ENCODE results near the gene TM7SF2.
A peak's percentile ranks its signal among the peaks of the same experiment; 100 is the strongest.

The TM7SF2 gene

GRCh38 chr11:65090628-65091027 is 21.0 kb upstream of the TM7SF2 start:
- no peak for DNase-seq

- DNase-seq: no peak
Observed at GRCh38 chr11:65095427-65095826, 16.2 kb upstream of the TM7SF2 start.

GRCh38 chr11:65095974-65096806 is 15.5 kb upstream of the TM7SF2 start, which contains the start of gene VPS51:
VPS51 (plus strand) TSS chr11:65096214; CDS start chr11:65096251, 37 bp downstream.
- DNase-seq: peak; percentile 89

GRCh38 chr11:65096926-65097325 is 14.7 kb upstream of the TM7SF2 start:
- DNase-seq: no peak

GRCh38 chr11:65100674-65101350 is 10.9 kb upstream of the TM7SF2 start:
- DNase-seq: no peak

GRCh38 chr11:65102142-65103095 is 9.3 kb upstream of the TM7SF2 start:
- DNase-seq: no peak

- no peak for DNase-seq
Observed at GRCh38 chr11:65103476-65103875, 8.2 kb upstream of the TM7SF2 start.

- DNase-seq: no peak
Observed at GRCh38 chr11:65104628-65105027, 7.0 kb upstream of the TM7SF2 start.

- no peak for DNase-seq
Observed at GRCh38 chr11:65107078-65107477, 4.6 kb upstream of the TM7SF2 start.

- DNase-seq: no peak
Observed at GRCh38 chr11:65107751-65108468, 3.8 kb upstream of the TM7SF2 start.

- DNase-seq: no peak
Observed at GRCh38 chr11:65108469-65109123, 3.1 kb upstream of the TM7SF2 start.

- DNase-seq: no peak
Observed at GRCh38 chr11:65109231-65110198, 2.2 kb upstream of the TM7SF2 start.

GRCh38 chr11:65110354-65110861 is 1.3 kb upstream of the TM7SF2 start:
- DNase-seq: peak; percentile 84

- no peak for DNase-seq
Observed at GRCh38 chr11:65111159-65111743, 421 bp upstream of the TM7SF2 start.

GRCh38 chr11:65112546-65113360 is 1.1 kb downstream of the TM7SF2 start:
- DNase-seq: peak; percentile 41

- peak; percentile 26 for DNase-seq
Observed at GRCh38 chr11:65113361-65113756, 1.7 kb downstream of the TM7SF2 start.

GRCh38 chr11:65113839-65114238 is 2.2 kb downstream of the TM7SF2 start:
- DNase-seq: peak; percentile 12

- peak; percentile 3 for DNase-seq
Observed at GRCh38 chr11:65114538-65115171, 3.0 kb downstream of the TM7SF2 start.
